GM12878 (cell line): ENCODE measurements around the gene KIF2A. TPM values are rescaled to one million over a fixed set of nuclear protein-coding genes. Genes with fewer than 3 reads are reported as not detected.

Experiments
- ATAC-seq: fragments of 200-7000 bp; cut with Tn5 transposase; 3 replicates; pipeline ENCODE4 v1.9.1; 2020; ENCODE audit warnings: mild to moderate bottlenecking, moderate library complexity
- BruUV-seq: library from RNA; stranded (reverse); fragments of 400-500 nt; replicated peaks from 2 replicates; lab custom pipeline; 2021; lab: Mats Ljungman, UMichigan
- CTCF ChIA-PET: fragments of 300-600 bp; sonication (Branson Sonifier 250); formaldehyde crosslinking; extraction: SDS; loops from one replicate; lab custom pipeline; 2021; ENCODE audit warnings: inconsistent platforms; lab: Yijun Ruan, JAX
- POLR2A ChIA-PET: fragments of 350-600 bp; formaldehyde crosslinking; extraction: SDS; loops from one replicate; lab custom pipeline; 2021; ENCODE audit warnings: inconsistent platforms; lab: Charles Lee
- RAD21 ChIA-PET: fragments of 300-600 bp; sonication (Branson Sonifier 250); formaldehyde crosslinking; loops from one replicate; lab custom pipeline; 2023; ENCODE audit warnings: antibody characterized with exemption; ENCODE audit not compliant: unreplicated experiment; lab: Charles Lee
- SMC1A ChIA-PET: fragments of 300-600 bp; sonication (Branson Sonifier 250); formaldehyde crosslinking; loops from one replicate; lab custom pipeline; 2023; ENCODE audit not compliant: unreplicated experiment, uncharacterized antibody; lab: Charles Lee
- DNase-seq: peaks from one replicate; pipeline ENCODE4 v3.0.0-alpha.2; 2011; ENCODE audit warnings: low read depth, low spot score
- FAIRE-seq: peaks from 3 replicates; lab custom pipeline; 2011; peaks lifted over from hg19 to GRCh38; lab: Jason Lieb, UNC
- H2AFZ ChIP-seq: 2 replicates; pipeline ENCODE4 v1.6.0; 2011; ENCODE audit warnings: low read depth, low read length, control low read depth; ENCODE audit not compliant: control insufficient read depth
- H3K27ac ChIP-seq: 2 replicates; pipeline ENCODE4 v1.5.1; 2011; ENCODE audit warnings: control low read depth; ENCODE audit not compliant: control insufficient read depth, insufficient read depth
- H3K27me3 ChIP-seq, 2 experiments: replicated peaks in 1 of 2; 2 replicates each; pipeline versions ENCODE4 v1.6.0 to v1.6.1; 2011; ENCODE audit warnings: low read length in 1 of 2; ENCODE audit not compliant: control insufficient read depth in 2 of 2, insufficient read depth in 2 of 2
- H3K36me3 ChIP-seq, 2 experiments: 2 replicates each; pipeline ENCODE4 v1.5.1; 2011; ENCODE audit warnings: low read length in 1 of 2; ENCODE audit not compliant: control insufficient read depth in 2 of 2, insufficient read depth in 2 of 2
- H3K4me1 ChIP-seq: 2 replicates; pipeline ENCODE4 v1.6.1; 2011; ENCODE audit warnings: mild to moderate bottlenecking, low read length, moderate library complexity, mixed read lengths; ENCODE audit not compliant: control insufficient read depth, insufficient read depth
- H3K4me2 ChIP-seq: 2 replicates; pipeline ENCODE4 v1.6.0; 2011; ENCODE audit warnings: control low read depth; ENCODE audit not compliant: control insufficient read depth, insufficient read depth
- H3K4me3 ChIP-seq: fragments of 200-600 bp; sonication (generic); 2 replicates; pipeline ENCODE4 v1.5.1; 2016
- H3K79me2 ChIP-seq: 2 replicates; pipeline ENCODE4 v1.6.0; 2011; ENCODE audit warnings: low read length; ENCODE audit not compliant: control insufficient read depth, insufficient read depth
- H3K9ac ChIP-seq: 2 replicates; pipeline ENCODE4 v1.8.0; 2011; ENCODE audit warnings: low read length, control low read depth, mixed read lengths; ENCODE audit not compliant: control insufficient read depth, insufficient read depth
- H3K9me3 ChIP-seq: replicated peaks from 3 replicates; pipeline ENCODE4 v1.5.1; 2011; ENCODE audit warnings: mild to moderate bottlenecking, low read length; ENCODE audit not compliant: control insufficient read depth, insufficient read depth
- H4K20me1 ChIP-seq: 2 replicates; pipeline ENCODE4 v1.6.0; 2011; ENCODE audit not compliant: control insufficient read depth, insufficient read depth
- FOXM1 ChIP-seq: IDR thresholded peaks from 2 replicates; pipeline ENCODE4 v1.6.1; 2012; ENCODE audit warnings: low read depth, mild to moderate bottlenecking, inconsistent platforms, low read length, moderate library complexity
- IKZF1 ChIP-seq: fragments of 450-650 bp; conservative IDR thresholded peaks from 2 replicates; pipeline ENCODE4 v1.6.1; 2017; ENCODE audit warnings: antibody characterized with exemption, mild to moderate bottlenecking
- JUNB ChIP-seq: IDR thresholded peaks from 2 replicates; pipeline ENCODE4 v1.6.1; 2016; ENCODE audit warnings: antibody characterized with exemption, mild to moderate bottlenecking
- JUND ChIP-seq: IDR thresholded peaks from 2 replicates; pipeline ENCODE4 v1.6.1; 2012; ENCODE audit warnings: low read depth, mild to moderate bottlenecking, low read length, improper control_type of control experiment, moderate library complexity
- LARP7 ChIP-seq: fragments of 450-650 bp; IDR thresholded peaks from 2 replicates; pipeline ENCODE4 v1.6.1; 2017; ENCODE audit warnings: mild to moderate bottlenecking
- NFYB ChIP-seq: IDR thresholded peaks from 2 replicates; pipeline ENCODE4 v1.6.1; 2011; ENCODE audit warnings: low read depth, mild to moderate bottlenecking, low read length, improper control_type of control experiment, moderate library complexity; ENCODE audit not compliant: insufficient read depth
- RELB ChIP-seq: fragments of 450-650 bp; IDR thresholded peaks from 2 replicates; pipeline ENCODE4 v1.6.1; 2017; ENCODE audit warnings: low read depth, mild to moderate bottlenecking, moderate library complexity
- RFX5 ChIP-seq: IDR thresholded peaks from 2 replicates; pipeline ENCODE4 v1.6.1; 2011; ENCODE audit warnings: low read depth, low read length, improper control_type of control experiment
- SREBF2 ChIP-seq: IDR thresholded peaks from 2 replicates; pipeline ENCODE4 v1.6.1; 2012; ENCODE audit warnings: mild to moderate bottlenecking, low read length
- ZNF24 ChIP-seq: fragments of 450-650 bp; IDR thresholded peaks from 2 replicates; pipeline ENCODE4 v1.6.1; 2017; ENCODE audit warnings: antibody characterized with exemption, mild to moderate bottlenecking
- WGBS: methylation state at CpG from one replicate; pipeline ENCODE4 v1.1.6; 2016; ENCODE audit warnings: low lambda C conversion rate; ENCODE audit not compliant: insufficient replicate concordance, insufficient coverage; ENCODE audit errors: missing lambda C conversion rate; 5-methylcytosine and 5-hydroxymethylcytosine counted together
- in situ Hi-C: fragments of 300-500 bp; cut with MboI; formaldehyde crosslinking; loops from 9 replicates; pipeline ENCODE4 v1.14.3; 2018; ENCODE audit warnings: mixed read lengths
- intact Hi-C: fragments of 100-400 bp; cut with micrococcal nuclease; formaldehyde crosslinking; loops from one replicate; pipeline ENCODE4 v1.14.2; 2022; ENCODE audit not compliant: unreplicated experiment
- polyA plus RNA-seq, 11 experiments: library from polyadenylated mRNA; depleted of rRNA in 4 of 11; unstranded in 6 of 11; stranded (reverse) in 5 of 11; fragments of >200 nt; fragmentation: Nextera tagmentation in 4 of 11; fragmentation: Illumina TruSeq in 1 of 11; extraction: Ambion mirVana in 4 of 11; extraction: Trizol in 1 of 11; gene quantifications; 1 replicate in 1 of 11; 2 replicates in 10 of 11; pipeline versions ENCODE4 v1.2.1 to v1.2.3, GENCODE V29; 2011 to 2016; ENCODE audit warnings: inconsistent platforms in 2 of 11, missing spikeins in 2 of 11, low read depth in 1 of 11
- total RNA-seq, 4 experiments: library from RNA; depleted of rRNA in 3 of 4; stranded (reverse); fragments of >200 nt in 3 of 4; fragmentation: Illumina TruSeq in 1 of 4; extraction: Trizol in 1 of 4; gene quantifications; 2 replicates each; pipeline versions ENCODE4 v1.2.1 to v1.2.3, GENCODE V29; 2013 to 2021

KIF2A gene
- total and polyA plus RNA-seq, 10 of the 15 experiments (the other 5 are each of a cell fraction or from before 2014, with no cell fraction given): 35.9 to 124 (median 80.1) TPM

GRCh38 chr5:62275581-62275980, 30.4 kb upstream of the KIF2A start:
- 100% methylated on average over 1 of the region's 1 CpG for WGBS
- POLR2A ChIA-PET: interaction anchor here (1.0 kb wide), 2 partner anchors 9 to 30 kb away, joined by 3 to 4 read pairs; partner anchors contain the start of gene KIF2A
- Histone ChIP-seq H2AFZ (no peak overlapping the region), H3K79me2 (no peaks in the 10 kb centered on the region), H3K36me3 (no peaks in the 10 kb centered on the region), H3K4me2 (no peak overlapping the region), H4K20me1 (no peaks in the 10 kb centered on the region), H3K27me3 (no peaks in the 10 kb centered on the region), H3K9me3 (no peaks in the 10 kb centered on the region), H3K27ac (no peak overlapping the region), H3K4me1 (peaks cover 7% of the 10 kb centered on the region; the same call in 1 of the 2 replicates), H3K4me3 (no peak overlapping the region), H3K9ac (no peak overlapping the region)
- no peak for DNase-seq
- in situ Hi-C loops: no loop called here
- RAD21 ChIA-PET: interaction anchor here (0.7 kb wide), 1 partner anchor 14 kb away, joined by 3 read pairs; no protein-coding TSS in a partner anchor
- SMC1A ChIA-PET: interaction anchor here (0.9 to 1.5 kb wide), 3 partner anchors 9 to 128 kb away, joined by 3 to 6 read pairs (median 3); partner anchors contain the start of gene DIMT1
- FAIRE-seq: no peak
- TF ChIP-seq RFX5: no peak
- TF ChIP-seq IKZF1: no peak
- no peak for TF ChIP-seq NFYB
- no peak for TF ChIP-seq ZNF24
- no peak for TF ChIP-seq LARP7
- no peak for TF ChIP-seq SREBF2
- TF ChIP-seq FOXM1: no peak
- TF ChIP-seq RELB: no peak
- TF ChIP-seq JUND: no peak
- no peak for TF ChIP-seq JUNB
- ATAC-seq: no peak
- CTCF ChIA-PET: interaction anchor here (0.6 kb wide), 1 partner anchor 13 kb away, joined by 3 read pairs; no protein-coding TSS in a partner anchor
- BruUV-seq: no TSS peak
- intact Hi-C loops: no loop called here
